GM04504 (cell line): ENCODE results near the gene KCNK3.
"Not testable (repeated sequence)": the region's sequence is repeated elsewhere in the genome, so short reads cannot be mapped to it uniquely, and the experiment has no call there.

ENCODE experiments used
- DNase-seq: peaks from one replicate; pipeline ENCODE4 v3.0.0-alpha.2; 2012; ENCODE audit warnings: low read depth

Gene KCNK3

GRCh38 chr2:26730549-26731344 is 38.2 kb downstream of the KCNK3 start:
- no peak for DNase-seq

- DNase-seq, result no peak
Measured at GRCh38 chr2:26731714-26732113, 39.2 kb downstream of the KCNK3 start.

GRCh38 chr2:26732446-26732845 is 39.9 kb downstream of the KCNK3 start:
- no peak for DNase-seq

GRCh38 chr2:26733413-26733812 is 40.9 kb downstream of the KCNK3 start:
- no peak for DNase-seq

GRCh38 chr2:26735097-26735496 is 42.6 kb downstream of the KCNK3 start:
- DNase-seq, result peak; percentile 67

- DNase-seq, result no peak
Measured at GRCh38 chr2:26735883-26736588, 43.5 kb downstream of the KCNK3 start.

- DNase-seq, result no peak
Measured at GRCh38 chr2:26737221-26737620, 44.7 kb downstream of the KCNK3 start.

GRCh38 chr2:26738481-26738880 is 46.0 kb downstream of the KCNK3 start:
- no peak for DNase-seq

- DNase-seq, result no peak
Measured at GRCh38 chr2:26739514-26739913, 47.0 kb downstream of the KCNK3 start.

GRCh38 chr2:26740346-26740745 is 47.8 kb downstream of the KCNK3 start:
- no peak for DNase-seq

GRCh38 chr2:26740890-26741302 is 48.4 kb downstream of the KCNK3 start:
- no peak for DNase-seq

- DNase-seq, result no peak
Measured at GRCh38 chr2:26742048-26742770, 49.7 kb downstream of the KCNK3 start.

- no peak for DNase-seq
Measured at GRCh38 chr2:26743852-26744251, 51.3 kb downstream of the KCNK3 start.

GRCh38 chr2:26744953-26745352 is 52.4 kb downstream of the KCNK3 start:
- no peak for DNase-seq

- peak; percentile 53 for DNase-seq
Measured at GRCh38 chr2:26745609-26746327, 53.2 kb downstream of the KCNK3 start.

- no peak for DNase-seq
Measured at GRCh38 chr2:26746934-26747333, 54.4 kb downstream of the KCNK3 start.

- not testable (repeated sequence) for DNase-seq
Measured at GRCh38 chr2:26749787-26750420, 57.4 kb downstream of the KCNK3 start.

- not testable (repeated sequence) for DNase-seq
Measured at GRCh38 chr2:26750467-26750866, 57.9 kb downstream of the KCNK3 start.

- DNase-seq, result no peak
Measured at GRCh38 chr2:26752656-26753055, 60.1 kb downstream of the KCNK3 start.

- no peak for DNase-seq
Measured at GRCh38 chr2:26754539-26754938, 62.0 kb downstream of the KCNK3 start.

GRCh38 chr2:26754972-26755670 is 62.6 kb downstream of the KCNK3 start:
- no peak for DNase-seq
